Esophagus muscularis mucosa (tissue), 4 donors: ENCODE data around the gene MINAR1. TPM values are rescaled to one million over a fixed set of nuclear protein-coding genes. Genes with fewer than 3 reads are reported as not detected.

Experiments
- DNase-seq: peaks from one replicate; pipeline ENCODE4 v3.0.0-alpha.2; 2017; ENCODE audit errors: extremely low spot score
- H3K27ac ChIP-seq, 4 donors: fragments of 200-600 bp; sonication (generic); replicated peaks in 1 of 4; 1 replicate in 3 of 4; 2 replicates in 1 of 4; pipeline ENCODE4 v1.5.1; 2016 to 2019; ENCODE audit warnings: mild to moderate bottlenecking in 1 of 4
- H3K27me3 ChIP-seq, 4 donors: fragments of 200-600 bp; sonication (generic); one replicate each; pipeline versions ENCODE4 v1.5.1 to v1.6.0; 2016 to 2019
- H3K36me3 ChIP-seq, 4 donors: fragments of 200-600 bp; sonication (generic); one replicate each; pipeline ENCODE4 v1.5.1; 2016 to 2019
- H3K4me1 ChIP-seq, 4 donors: fragments of 200-600 bp; sonication (generic); one replicate each; pipeline ENCODE4 v1.5.1; 2016 to 2019
- H3K4me3 ChIP-seq, 4 donors: fragments of 200-600 bp; sonication (generic); 1 replicate in 2 of 4; 2 replicates in 2 of 4; pipeline ENCODE4 v1.5.1; 2016 to 2019; ENCODE audit warnings: mild to moderate bottlenecking in 4 of 4, moderate library complexity in 1 of 4
- H3K9me3 ChIP-seq, 4 donors: fragments of 200-600 bp; sonication (generic); 1 replicate in 3 of 4; 2 replicates in 1 of 4; pipeline ENCODE4 v1.5.1; 2016 to 2019
- CTCF ChIP-seq, 3 experiments: fragments of 200-600 bp in 2 of 3; fragments of 450-650 bp in 1 of 3; sonication (generic) in 2 of 3; IDR thresholded peaks; one replicate each; pipeline ENCODE4 v1.5.1; 2017 to 2019; ENCODE audit warnings: antibody characterized with exemption in 3 of 3, mild to moderate bottlenecking in 2 of 3, moderate library complexity in 1 of 3
- EP300 ChIP-seq: sonication (generic); formaldehyde crosslinking; IDR thresholded peaks from one replicate; pipeline ENCODE4 v1.6.1; 2017; ENCODE audit warnings: antibody characterized with exemption
- POLR2A ChIP-seq: fragments of 450-650 bp; IDR thresholded peaks from one replicate; pipeline ENCODE4 v1.6.1; 2017; ENCODE audit warnings: antibody characterized with exemption, moderate library complexity, mild to moderate bottlenecking, low read depth
- POLR2AphosphoS5 ChIP-seq, 2 donors: sonication (generic); formaldehyde crosslinking; IDR thresholded peaks; one replicate each; pipeline ENCODE4 v1.6.1; 2017; ENCODE audit warnings: antibody characterized with exemption in 2 of 2
- WGBS: methylation state at CpG from one replicate; pipeline ENCODE4 v1.1.5; 2018; 5-methylcytosine and 5-hydroxymethylcytosine counted together
- intact Hi-C: fragments of 100-400 bp; cut with DNase I; formaldehyde crosslinking; loops from one replicate; pipeline ENCODE4 v1.15.1; 2023
- total RNA-seq, 4 donors: library from RNA; depleted of rRNA; stranded (reverse); fragments of >200 nt; gene quantifications; one replicate each; pipeline versions ENCODE4 v1.1.0 to v1.2.1, GENCODE V29; 2016

Gene MINAR1
- total RNA-seq, 4 donors from 2014 or later = 0.13 to 0.75 (median 0.46) TPM

GRCh38 chr15:79436037-79436780, 4.1 kb downstream of the MINAR1 start:
- peaks cover 0 to 52% (median 10%) of the 10 kb centered on the region in 4 donors for H3K27me3 ChIP-seq
- intact Hi-C loops = no loop called here
- H3K9me3 ChIP-seq = no peaks in the 10 kb centered on the region
- H3K4me1 ChIP-seq = peaks cover 11 to 19% (median 17%) of the 10 kb centered on the region in 4 donors
- peak; percentile 55 for DNase-seq
- no peak overlapping the region for H3K27ac ChIP-seq
- no peak for TF ChIP-seq EP300
- no peak for TF ChIP-seq CTCF (IDR thresholded peaks at IDR 0.05)
- TF ChIP-seq POLR2AphosphoS5 (IDR thresholded peaks at IDR 0.05) = no peak
- TF ChIP-seq POLR2A = no peak
- WGBS = 59% methylated on average over 8 of the region's 8 CpGs
- H3K4me3 ChIP-seq = no peak overlapping the region
- no peaks in the 10 kb centered on the region for H3K36me3 ChIP-seq

GRCh38 chr15:79437275-79438000, 5.3 kb downstream of the MINAR1 start:
- Histone ChIP-seq H3K4me3 (no peak overlapping the region), H3K36me3 (no peaks in the 10 kb centered on the region), H3K27me3 (peaks cover 0 to 40% (median 6%) of the 10 kb centered on the region in 4 donors), H3K27ac (no peak overlapping the region), H3K4me1 (peaks cover 3 to 7% (median 5%) of the 10 kb centered on the region in 4 donors), H3K9me3 (no peaks in the 10 kb centered on the region)
- intact Hi-C loops = no loop called here
- DNase-seq = peak; percentile 45
- TF ChIP-seq POLR2AphosphoS5 (IDR thresholded peaks at IDR 0.05) = no peak
- no peak for TF ChIP-seq POLR2A
- TF ChIP-seq CTCF (IDR thresholded peaks at IDR 0.05) = no peak
- no peak for TF ChIP-seq EP300
- no CpG with 5 or more reads among the region's 2 CpGs for WGBS

- Histone ChIP-seq H3K4me3 (no peak overlapping the region), H3K9me3 (no peaks in the 10 kb centered on the region), H3K27me3 (peaks cover 0 to 22% (median 0%) of the 10 kb centered on the region in 4 donors), H3K4me1 (no peaks in the 10 kb centered on the region), H3K27ac (no peak overlapping the region), H3K36me3 (no peaks in the 10 kb centered on the region)
- peak; percentile 26 for DNase-seq
- WGBS = 92% methylated on average over 5 of the region's 5 CpGs
- intact Hi-C loops = no loop called here
- TF ChIP-seq POLR2AphosphoS5 (IDR thresholded peaks at IDR 0.05) (no peak), POLR2A (no peak), CTCF (IDR thresholded peaks at IDR 0.05) (no peak), EP300 (no peak)
Observed at GRCh38 chr15:79439236-79439635, 7.1 kb downstream of the MINAR1 start.

- H3K27ac ChIP-seq = no peak overlapping the region
- peak; percentile 80 for DNase-seq
- peaks cover 0 to 11% (median 0%) of the 10 kb centered on the region in 4 donors for H3K27me3 ChIP-seq
- H3K9me3 ChIP-seq = peaks cover 0 to 6% (median 2%) of the 10 kb centered on the region in 4 donors
- intact Hi-C loops = no loop called here
- TF ChIP-seq EP300 = no peak
- TF ChIP-seq POLR2AphosphoS5 (IDR thresholded peaks at IDR 0.05) = no peak
- TF ChIP-seq POLR2A = no peak
- TF ChIP-seq CTCF (IDR thresholded peaks at IDR 0.05) = no peak
- H3K4me3 ChIP-seq = no peak overlapping the region
- no peaks in the 10 kb centered on the region for H3K4me1 ChIP-seq
- H3K36me3 ChIP-seq = no peaks in the 10 kb centered on the region
- 75% methylated on average over 7 of the region's 7 CpGs for WGBS
Observed at GRCh38 chr15:79440355-79440908, 8.3 kb downstream of the MINAR1 start.
